ENCODE data around the gene CACNG6.
"Not testable (repeated sequence)": the region's sequence is repeated elsewhere in the genome, so short reads cannot be mapped to it uniquely, and the experiment has no call there.

The CACNG6 gene, protein sequence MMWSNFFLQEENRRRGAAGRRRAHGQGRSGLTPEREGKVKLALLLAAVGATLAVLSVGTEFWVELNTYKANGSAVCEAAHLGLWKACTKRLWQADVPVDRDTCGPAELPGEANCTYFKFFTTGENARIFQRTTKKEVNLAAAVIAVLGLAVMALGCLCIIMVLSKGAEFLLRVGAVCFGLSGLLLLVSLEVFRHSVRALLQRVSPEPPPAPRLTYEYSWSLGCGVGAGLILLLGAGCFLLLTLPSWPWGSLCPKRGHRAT

DNA sequence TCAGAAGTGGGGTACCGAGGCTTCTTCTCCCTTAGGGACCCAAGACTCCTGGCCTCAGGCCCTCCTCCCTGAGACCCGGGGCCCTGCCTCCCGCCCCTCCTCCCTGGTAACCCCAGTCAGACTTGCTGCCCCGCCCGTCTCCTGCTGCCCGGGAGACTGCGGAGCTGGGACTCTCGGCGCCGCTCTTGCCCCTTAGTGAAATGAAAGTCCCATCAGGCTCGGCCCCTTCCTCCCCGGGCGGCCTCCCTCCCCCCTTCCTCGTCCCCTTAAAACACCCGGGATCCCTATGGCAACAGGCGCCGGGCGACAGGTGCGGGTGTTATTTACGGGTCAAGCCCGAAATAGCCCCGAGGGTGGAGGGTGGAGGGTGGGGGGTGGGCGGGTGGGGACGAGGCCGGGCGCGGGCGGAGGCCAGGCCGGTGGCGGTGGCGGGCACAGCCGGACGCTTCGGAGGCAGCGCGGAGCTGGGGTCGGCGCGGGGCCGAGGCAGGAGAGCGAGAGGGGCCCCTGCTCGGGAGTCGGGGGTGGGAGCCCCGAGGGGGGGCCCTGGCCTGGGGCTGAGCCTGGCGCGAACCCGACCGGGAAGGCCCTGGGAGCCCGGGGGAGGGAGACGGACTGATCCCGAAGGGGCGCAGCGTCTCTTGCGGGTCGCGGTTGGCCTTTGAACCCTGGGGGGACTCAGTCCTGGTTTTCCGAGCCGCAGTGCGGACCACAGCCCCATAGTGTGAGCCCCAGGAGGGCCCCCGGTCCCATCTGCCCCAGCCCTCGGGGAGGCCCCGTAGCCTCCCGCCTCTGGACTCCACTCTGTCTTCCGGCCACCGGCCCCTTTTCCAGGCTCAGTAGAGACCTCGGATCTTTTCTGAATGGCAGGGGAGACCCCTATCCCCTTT, at the start of gene CACNG6:
Gene CACNG6 (plus strand): TSS at position 414 of the 890 bp plus-strand sequence. CDS start 1,241 bp downstream, outside the sequence.
- DNase-seq: no peak

DNA sequence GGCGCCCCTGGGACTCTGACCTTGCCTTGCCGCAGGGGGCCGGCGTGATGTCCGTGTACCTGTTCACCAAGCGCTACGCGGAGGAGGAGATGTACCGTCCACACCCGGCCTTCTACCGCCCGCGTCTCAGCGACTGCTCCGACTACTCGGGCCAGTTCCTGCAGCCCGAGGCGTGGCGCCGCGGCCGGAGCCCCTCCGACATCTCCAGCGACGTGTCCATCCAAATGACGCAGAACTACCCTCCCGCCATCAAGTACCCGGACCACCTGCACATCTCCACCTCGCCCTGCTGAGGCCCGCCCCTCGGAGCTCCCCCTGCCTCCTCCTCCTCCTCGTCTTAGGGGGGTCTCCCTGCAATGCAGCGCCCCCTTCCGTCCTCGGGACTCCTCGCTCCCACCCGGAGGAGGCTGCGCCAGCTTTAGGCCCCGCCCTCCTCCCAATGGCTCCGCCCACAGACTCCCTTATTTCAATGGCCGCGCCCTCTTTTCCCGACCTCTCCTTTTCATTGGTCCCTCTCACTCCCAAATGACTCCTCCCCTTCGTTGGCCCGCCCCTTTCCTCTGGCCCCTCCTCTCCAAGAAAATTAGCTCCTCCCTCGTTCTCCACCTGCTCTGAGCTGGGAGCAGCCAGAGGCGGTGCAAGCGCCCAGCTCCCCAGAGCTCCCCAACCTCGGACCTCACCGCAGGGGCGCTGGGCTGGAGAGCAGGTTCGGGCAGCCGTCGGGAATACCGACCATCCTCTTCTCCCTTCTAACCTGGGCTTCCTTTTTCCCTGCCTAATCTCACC, 49.2 kb upstream of the CACNG6 start:
- no peak for DNase-seq

DNA sequence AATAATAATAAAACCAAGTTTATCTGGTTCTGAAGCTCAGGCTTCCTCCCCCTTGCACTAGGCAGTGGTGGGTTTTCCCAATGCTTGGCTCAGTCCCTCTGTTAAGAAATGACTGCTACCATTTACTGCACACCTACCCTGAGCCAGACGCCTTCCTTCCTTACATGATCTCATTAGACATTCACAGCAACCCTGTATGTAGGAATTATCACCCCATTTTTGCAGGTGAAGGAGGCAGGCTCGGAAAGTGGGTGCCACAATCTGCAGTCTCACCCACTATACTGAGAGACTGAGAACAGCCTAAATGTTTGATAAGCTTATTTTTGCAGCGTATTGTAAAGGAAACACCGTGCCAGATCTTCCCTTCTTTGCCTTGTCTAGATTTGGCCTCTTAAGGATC, 47.0 kb upstream of the CACNG6 start:
- DNase-seq: no peak

DNA sequence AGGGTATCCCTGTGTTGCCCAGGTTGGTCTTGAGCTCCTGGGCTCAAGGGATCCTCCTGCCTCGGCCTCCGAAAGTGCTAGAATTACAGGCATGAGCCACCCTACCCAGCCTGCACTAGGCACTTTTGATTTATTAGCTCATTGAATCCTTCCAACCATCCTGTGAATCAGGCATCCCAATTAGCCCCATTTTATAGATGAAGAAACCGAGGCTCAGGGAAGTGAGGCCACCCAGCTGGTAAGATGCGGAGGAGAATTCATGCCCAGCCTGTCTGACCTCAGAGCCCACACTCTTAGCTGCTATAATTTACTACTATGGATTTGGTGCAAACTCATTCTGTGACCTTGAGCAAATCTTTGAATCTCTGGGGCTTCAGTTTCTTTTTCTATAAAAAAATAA, 46.5 kb upstream of the CACNG6 start:
- no peak for DNase-seq

DNA sequence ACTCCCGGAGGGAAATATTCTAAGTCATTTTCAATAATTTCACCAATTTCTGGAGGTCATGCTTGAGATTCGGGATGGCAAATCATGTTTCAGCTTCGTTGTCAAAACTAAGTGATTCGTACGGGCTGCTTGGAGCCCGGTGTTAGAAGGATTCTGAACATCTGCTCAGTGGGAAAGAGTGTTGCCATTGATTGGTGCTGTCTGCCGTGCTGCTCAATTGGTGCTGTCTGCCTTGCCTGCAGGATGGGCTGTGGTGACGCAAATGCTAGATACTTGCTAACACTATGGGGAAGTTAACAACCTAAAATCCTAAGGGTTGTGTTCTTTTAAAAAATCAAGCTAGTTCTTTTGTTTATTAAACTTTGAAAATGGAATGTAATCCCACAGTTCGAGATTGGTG, 46.0 kb upstream of the CACNG6 start:
- no peak for DNase-seq

DNA sequence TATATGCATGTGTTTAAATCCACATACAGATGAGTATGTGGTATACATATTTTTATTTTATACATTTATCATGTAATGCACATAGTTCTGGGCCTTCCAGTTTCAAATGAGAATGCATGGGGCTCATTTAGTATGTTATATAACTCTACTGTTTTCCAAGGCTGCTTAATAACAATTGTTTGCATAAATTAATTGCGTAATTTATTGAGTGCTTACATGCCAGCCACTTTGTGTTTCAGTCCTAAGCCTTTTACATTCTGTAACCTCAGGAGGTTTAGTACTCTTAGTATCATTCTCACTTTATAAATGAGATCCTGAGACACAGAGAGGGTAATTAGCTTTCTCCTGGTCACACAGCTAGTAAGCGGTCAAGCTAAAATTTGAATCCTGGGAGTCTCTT, 45.4 kb upstream of the CACNG6 start:
- DNase-seq: no peak

DNA sequence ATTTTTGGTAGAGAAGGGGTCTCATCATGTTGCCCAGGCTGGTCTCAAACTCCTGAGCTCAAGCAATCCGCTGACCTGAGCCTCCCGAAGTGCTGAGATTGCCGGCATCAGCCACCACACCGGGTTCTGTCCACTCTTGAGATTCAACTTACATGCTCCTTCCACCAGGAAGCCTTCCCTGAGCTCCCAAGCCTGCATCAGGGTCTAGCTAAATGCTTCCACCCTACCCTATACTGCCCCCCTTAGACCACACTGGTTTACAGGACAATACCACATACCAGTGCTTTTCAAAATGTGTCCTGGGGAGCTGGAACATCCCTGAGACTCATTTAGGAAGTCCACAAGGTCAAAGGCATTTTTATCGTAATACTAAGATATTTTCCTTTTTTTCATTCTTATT, 43.8 kb upstream of the CACNG6 start:
- DNase-seq: no peak

DNA sequence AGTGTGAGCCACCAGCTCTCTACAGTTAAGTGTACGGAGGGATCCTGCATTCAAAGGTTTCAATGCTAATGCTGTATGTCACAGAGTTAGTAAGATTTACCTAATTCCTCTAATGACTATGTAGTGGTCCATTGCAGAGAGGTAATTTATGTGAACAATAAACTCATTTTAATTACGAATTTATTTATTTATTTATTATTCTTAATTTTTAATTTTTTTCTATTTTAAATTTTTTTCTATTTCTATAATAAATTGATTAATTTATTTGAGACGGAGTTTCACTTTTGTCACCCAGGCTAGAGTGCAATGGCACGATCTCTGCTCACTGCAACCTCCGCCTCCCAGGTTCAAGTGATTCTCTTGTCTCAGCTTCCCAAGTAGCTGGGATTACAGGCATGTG, 42.8 kb upstream of the CACNG6 start:
- not testable (repeated sequence) for DNase-seq

DNA sequence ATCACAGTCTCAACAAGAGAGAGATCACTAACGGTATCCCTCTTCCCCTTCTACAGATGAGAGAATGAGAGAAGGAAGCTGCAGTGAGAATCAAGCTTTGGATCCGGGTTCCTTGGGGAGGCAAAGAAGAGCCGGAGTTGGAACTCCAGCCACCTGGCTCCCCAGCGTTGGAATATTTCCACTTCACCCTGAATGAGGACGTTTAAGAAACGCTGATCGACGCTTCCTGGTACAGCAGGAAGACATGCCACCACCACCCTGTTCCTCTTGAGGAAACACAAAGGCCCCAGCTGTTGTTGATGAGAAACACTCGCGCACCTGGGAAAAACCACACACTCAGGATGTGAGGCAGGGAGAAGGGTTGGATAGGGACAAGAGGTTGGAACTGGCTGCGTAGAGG, 40.0 kb upstream of the CACNG6 start:
- no peak for DNase-seq

DNA sequence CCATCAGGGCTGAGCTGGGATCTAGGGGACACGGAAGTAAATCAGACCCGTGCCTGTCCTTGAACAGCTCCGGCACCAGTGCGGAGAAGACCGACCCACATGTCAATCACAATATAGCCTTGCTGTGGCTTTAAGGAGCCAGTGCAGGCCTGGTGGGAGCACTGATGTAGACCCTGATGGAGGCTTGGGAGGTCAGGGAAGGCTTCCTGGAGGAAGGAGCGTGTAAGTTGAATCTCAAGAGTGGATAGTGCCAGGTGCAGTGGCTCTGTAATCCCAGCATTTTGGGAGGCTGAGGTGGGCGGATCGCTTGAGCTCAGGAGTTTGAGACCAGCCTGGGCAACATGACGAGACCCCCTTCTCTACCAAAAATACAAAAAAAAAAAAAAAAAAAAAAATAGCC, 39.5 kb upstream of the CACNG6 start:
- DNase-seq: no peak

DNA sequence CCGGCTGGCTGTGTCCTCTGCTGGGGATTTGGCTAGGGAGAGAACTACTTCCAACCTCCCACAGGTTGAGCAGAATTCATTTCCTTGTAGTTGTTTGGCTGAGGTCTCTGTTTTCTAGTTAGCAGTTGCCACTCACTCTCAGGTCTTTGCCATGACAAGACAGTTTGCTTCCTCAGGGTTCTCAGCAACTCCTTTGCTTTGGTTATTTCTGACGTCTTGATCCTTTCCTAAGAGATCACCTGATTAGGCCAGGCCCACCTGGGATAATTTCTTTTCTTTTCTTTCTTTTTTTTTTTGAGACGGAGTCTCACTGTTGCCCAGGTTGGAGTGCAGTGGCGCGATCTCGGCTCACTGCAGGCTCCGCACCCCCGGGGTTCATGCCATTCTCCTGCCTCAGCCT, 38.1 kb upstream of the CACNG6 start:
- no peak for DNase-seq

DNA sequence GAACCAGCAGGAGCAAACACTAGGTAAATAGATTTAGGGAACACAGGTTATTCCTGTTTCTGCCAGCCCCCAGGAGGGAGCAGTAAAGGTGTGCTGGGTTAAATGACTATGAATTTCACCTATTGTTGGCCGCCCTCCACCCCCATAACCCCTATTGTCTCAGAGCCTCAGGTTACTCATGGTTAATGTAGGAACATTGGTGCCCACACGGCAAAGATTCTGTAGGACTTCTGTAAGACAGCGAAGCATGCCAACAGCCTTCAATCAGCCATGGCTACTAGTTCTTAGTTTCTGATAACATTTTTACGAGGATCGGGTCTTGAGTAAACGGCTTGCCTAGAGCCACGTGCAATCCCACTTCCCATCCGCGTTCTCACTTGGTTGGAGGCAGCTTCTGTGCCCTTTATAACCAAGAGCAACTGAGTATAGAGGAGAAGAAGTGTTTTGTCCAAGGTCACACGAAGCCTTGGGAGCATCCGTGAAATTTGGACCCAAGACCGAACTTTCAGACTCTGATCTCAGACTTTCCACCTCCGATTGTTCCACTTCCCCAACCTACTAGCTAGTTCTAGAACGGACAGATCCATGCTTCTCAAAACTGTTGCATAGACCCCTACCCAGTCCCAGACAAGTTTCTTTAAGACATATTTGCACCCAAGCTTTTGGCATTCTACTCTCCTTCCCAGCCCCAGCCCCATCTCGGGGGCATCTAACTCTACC, 33.8 kb upstream of the CACNG6 start:
- DNase-seq: no peak

DNA sequence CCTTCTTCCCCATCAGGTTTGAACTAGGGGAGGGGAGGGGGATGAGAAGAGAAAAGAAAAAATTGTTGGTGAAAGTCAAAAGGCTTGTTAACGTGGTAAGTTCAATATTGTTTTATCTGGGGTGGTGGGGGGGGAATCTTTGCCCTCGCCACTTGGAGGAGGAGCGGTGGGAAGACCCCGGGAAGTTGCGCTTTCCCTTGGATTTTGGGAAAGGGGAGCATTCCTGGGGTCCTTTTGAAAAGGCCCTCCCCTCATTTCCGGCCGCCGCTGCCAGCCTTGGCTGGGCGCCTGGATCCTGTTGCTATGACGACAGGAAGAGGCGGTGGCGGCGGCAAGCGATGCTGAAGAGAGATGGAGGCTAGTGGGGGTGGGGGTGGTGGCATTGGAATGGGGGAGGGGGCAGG, 33.3 kb upstream of the CACNG6 start:
- no peak for DNase-seq

DNA sequence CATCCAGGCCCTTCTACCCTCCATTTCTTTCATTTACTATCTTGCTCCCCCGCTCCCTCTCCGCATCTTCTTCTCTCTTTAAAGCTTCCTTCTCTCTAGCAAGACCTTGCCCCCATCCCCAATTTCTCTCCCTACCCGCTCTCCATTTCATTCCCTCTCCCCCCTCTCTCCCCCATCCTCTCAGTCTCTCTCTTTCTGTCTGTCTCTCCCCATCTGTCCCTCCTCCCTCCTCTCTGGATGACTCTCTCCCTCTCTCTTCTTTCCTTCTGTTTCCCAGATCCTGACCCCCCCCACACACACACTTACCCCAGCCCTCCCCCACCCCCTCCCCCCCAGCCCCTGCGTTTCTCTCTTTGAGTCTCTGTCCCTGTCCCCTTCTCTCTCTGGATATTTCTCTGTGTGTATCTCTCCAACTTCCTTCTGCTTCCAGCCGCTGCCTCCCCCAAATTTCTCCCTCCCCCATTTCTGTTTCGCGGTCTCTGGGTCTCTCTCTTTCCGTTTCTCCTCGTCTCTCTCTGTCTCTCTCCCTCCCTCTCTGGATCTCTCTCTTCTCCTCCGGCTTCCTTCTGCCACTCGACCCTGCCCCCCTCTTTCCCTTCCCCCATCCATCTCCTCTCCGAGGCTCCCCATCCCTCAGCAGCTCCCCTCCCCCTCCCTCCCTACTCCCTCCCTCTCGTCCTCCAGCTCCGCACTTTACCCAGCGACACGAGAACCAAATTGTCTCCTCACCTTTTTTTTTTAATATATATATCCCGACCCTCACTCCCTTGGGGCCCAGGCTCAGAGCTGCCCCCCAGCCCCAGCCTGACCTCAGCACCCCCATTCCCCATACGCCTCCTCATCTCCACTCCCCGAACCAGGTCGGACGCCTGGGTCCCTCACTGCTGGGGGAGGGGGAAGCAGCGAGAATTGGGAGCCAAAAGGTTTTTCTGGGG, 32.3 kb upstream of the CACNG6 start:
- DNase-seq: no peak

DNA sequence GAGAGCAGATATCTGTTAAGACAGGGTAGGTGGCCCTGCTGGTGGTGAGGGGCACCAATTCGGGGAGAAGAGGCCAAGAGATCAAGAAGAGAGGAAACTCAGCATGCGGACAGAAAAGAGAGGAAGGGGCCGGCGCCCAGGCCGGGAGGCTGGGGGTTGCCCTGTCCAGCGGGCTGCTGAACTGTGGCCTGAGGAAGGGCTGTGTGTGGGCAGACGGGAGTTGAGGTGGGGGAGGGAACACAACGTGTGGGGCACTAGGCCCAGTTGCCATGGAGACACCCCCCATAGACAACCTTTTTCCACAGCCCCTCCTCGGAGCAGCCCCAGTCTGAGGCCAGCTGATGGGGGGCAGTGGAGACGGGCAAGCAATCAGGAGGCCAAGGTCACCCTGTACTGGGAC, 31.2 kb upstream of the CACNG6 start:
- DNase-seq: no peak

DNA sequence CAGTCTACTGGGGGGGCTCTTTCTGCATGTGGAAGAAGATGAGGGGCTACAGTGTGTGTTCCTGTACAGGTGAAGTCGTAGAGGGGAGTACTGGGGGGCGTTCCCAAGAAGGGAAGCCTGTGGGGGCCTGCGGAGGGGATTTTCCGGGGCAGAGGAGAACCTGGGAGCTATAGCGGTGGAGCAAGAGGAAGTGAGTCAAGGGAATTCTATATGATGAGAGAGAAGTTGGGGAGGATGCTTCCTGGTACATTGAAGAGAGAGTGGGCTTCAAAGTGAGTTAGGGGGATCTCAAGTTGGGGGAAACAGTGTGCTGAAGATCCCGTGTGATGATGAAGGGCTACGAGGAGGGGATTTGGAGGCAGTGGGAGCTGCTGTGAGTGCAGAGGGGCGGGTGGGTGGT, 30.6 kb upstream of the CACNG6 start:
- no peak for DNase-seq

DNA sequence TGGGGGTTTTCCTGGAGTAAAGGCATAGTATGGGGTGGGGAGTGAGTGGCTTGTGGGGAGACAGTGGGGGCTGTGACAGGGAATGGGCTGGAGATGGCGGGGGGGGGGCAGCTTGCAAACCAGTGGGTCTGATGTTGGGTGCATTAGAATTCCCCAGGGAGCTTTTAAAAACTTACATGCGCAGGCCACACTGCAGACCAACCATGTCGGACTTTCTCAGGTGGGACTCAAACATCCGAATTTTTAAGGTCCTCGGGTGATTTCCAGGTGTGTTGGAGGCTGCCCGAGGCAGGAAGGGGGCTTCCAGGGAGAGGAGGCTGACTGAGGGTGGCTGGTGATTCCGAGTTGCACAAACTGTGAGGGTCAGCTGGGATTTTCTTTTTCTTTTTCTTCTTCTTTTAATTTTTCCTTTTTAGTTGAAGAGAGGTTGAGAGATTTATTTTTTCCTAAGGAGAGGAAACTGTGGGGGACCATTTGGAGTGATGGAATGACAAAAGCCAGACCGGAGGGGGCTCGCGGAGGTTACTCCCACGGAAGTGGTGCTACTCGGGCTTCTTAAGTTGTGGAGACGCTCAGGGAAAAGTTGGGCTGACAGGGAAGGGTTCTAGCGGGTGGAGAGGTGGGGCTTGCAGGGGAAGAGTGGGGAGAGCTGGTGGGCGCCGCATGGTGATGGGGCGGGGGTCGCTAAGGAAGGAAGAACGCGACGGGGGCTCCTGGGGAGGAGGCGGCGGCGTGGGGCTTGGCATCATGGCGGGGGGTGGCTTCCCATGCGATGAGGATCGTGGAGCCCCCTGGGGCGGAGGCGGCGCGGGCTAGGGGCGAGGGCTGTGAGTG, 29.7 kb upstream of the CACNG6 start:
- DNase-seq: no peak

DNA sequence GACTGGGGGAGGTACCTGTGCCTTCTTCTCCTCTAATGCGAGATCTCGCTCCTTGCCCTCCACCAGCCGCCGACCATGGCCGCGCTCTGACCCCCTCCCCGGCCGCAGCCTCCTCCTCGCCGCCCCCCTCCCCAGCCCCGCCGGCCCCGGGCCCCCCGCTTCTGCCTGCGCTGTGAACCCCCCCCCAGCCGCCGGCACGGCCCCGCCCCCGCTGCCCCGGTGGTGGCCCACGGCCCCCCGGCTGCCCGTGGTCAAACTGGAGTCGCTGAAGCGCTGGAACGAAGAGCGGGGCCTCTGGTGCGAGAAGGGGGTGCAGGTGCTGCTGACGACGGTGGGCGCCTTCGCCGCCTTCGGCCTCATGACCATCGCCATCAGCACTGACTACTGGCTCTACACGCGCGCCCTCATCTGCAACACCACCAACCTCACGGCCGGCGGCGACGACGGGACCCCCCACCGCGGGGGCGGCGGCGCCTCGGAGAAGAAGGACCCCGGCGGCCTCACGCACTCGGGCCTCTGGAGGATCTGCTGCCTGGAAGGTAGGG, 28.5 kb upstream of the CACNG6 start, which contains the start of gene CACNG8:
Gene CACNG8 (plus strand): TSS at position 51 of the 545 bp plus-strand sequence.
- no peak for DNase-seq

DNA sequence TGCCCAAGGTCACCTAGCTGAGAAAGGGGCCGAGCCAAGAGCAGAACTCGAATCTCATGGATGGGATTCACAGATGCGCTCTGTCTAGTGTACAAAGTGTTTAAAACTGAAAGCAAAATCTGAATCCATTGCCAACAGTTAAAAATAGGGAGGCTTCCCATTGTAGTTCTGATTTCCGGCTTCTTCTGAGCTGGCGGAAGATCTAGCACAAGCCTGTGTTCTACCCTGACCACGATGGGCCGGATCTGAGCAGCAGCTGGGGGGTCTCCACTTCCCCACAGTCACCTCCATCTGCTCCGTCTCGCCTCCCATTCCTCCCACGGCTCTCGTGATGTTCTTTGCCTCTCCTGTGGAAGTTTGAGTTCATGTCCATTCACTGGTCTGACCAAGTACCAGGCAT, 26.3 kb upstream of the CACNG6 start:
- no peak for DNase-seq

DNA sequence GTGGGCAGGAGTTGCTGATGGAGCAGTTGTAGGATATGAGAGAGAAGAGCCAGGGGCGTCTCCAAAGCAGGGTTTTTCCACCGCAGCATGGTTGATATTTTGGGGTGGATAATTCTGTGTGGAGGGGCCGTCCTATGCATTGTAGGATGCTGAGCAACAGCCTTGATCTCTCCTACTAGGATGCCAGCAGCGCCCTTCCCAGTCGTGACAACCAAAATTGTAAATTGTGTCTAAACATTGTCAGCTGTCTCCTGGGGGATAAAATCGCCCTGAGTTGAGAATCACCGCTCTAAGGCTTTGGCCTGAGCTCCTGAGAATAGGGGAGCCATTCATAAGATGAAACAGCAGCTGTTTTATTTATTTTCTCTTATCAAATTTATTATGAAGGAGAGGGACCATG, 24.5 kb upstream of the CACNG6 start:
- no peak for DNase-seq
